H1 (cell line): ENCODE results near the gene RAD51B. TPM values are rescaled to one million over a fixed set of nuclear protein-coding genes. Genes with fewer than 3 reads are reported as not detected.

Source experiments
- CEBPB ChIP-seq: IDR thresholded peaks from 2 replicates; pipeline ENCODE4 v1.6.1; 2012; ENCODE audit warnings: low read depth, low read length
- EZH2 ChIP-seq: fragments of 200-600 bp; sonication (generic); IDR thresholded peaks from 2 replicates; pipeline ENCODE4 v1.7.1; 2012; ENCODE audit warnings: low read depth, mild to moderate bottlenecking, moderate library complexity, low read length, inconsistent platforms; ENCODE audit not compliant: severe bottlenecking
- JUND ChIP-seq: IDR thresholded peaks from 2 replicates; pipeline ENCODE4 v1.6.1; 2011; ENCODE audit warnings: mild to moderate bottlenecking, improper control_type of control experiment, low read length
- POLR2AphosphoS5 ChIP-seq: IDR thresholded peaks from 2 replicates; pipeline ENCODE4 v1.6.1; 2011; ENCODE audit warnings: low read depth, low read length
- RXRA ChIP-seq: IDR thresholded peaks from 2 replicates; pipeline ENCODE4 v1.6.1; 2011; ENCODE audit warnings: low read depth, mild to moderate bottlenecking, low read length, moderate library complexity; ENCODE audit not compliant: insufficient read depth
- TEAD4 ChIP-seq: IDR thresholded peaks from 2 replicates; pipeline ENCODE4 v1.6.1; 2012; ENCODE audit warnings: low read depth, low read length, inconsistent platforms, mixed read lengths
- ZNF274 ChIP-seq: IDR thresholded peaks from 2 replicates; pipeline ENCODE4 v1.7.0; 2012; ENCODE audit warnings: low read length, borderline replicate concordance; ENCODE audit errors: extremely low read depth
- polyA plus RNA-seq, 7 experiments: library from polyadenylated mRNA; depleted of rRNA in 3 of 7; stranded (reverse) in 5 of 7; unstranded in 2 of 7; fragments of >200 nt in 5 of 7; fragments of 200-250 nt in 2 of 7; gene quantifications; 1 replicate in 5 of 7; 2 replicates in 1 of 7; 4 replicates in 1 of 7; pipeline versions ENCODE4 v1.2.1 to v1.2.3, GENCODE V29; 2011 to 2013; ENCODE audit warnings: missing spikeins in 2 of 7, mixed read lengths in 2 of 7
- total RNA-seq: library from RNA; stranded (reverse); fragmentation: NEBNext Ultra II Directional; extraction: Animal tissue kit (Norgen Biotek cat#: 25700); gene quantifications from 2 replicates; pipeline ENCODE4 v1.2.1, GENCODE V29; 2021

Gene RAD51B
- total and polyA plus RNA-seq, 2 of the 8 experiments (the other 6 are each of a cell fraction or from before 2014, with no cell fraction given) = 3.9 to 14.9 TPM

DNA sequence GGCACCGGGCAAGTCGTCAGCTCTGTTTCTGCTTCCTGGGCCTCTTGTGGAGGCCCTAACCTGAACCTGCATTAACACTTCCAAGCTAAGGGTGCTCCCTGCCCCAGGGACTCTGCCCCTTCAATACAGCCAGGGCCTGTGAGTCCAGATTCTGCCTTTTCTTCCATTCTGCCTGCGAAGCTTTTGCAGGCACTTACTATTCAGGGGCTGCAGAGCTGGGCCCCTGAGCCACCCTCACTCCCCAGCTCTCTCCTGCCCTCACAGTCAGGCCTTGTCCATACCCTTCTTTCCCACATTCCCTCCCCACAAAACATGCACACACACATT, 872.2 kb downstream of the RAD51B start (continued):
- TF ChIP-seq RXRA = no peak
- no peak for TF ChIP-seq EZH2
- no peak for TF ChIP-seq JUND
- no peak for TF ChIP-seq TEAD4
- TF ChIP-seq CEBPB = no peak
- TF ChIP-seq ZNF274 = no peak
- no peak for TF ChIP-seq POLR2AphosphoS5
